PC-3 (cell line): ENCODE data around the gene GIPC3.

Source experiments
- CTCF ChIP-seq: fragments of 300-600 bp; sonication (generic); conservative IDR thresholded peaks from 2 replicates; pipeline ENCODE4 v1.5.1; 2017; ENCODE audit warnings: antibody characterized with exemption, low read depth, mild to moderate bottlenecking, low read length
- EZH2 ChIP-seq: fragments of 300-600 bp; sonication (generic); IDR thresholded peaks from one replicate; pipeline ENCODE4 v1.6.1; 2017; ENCODE audit warnings: antibody characterized with exemption, mild to moderate bottlenecking, low read length; ENCODE audit not compliant: unreplicated experiment

DNA sequence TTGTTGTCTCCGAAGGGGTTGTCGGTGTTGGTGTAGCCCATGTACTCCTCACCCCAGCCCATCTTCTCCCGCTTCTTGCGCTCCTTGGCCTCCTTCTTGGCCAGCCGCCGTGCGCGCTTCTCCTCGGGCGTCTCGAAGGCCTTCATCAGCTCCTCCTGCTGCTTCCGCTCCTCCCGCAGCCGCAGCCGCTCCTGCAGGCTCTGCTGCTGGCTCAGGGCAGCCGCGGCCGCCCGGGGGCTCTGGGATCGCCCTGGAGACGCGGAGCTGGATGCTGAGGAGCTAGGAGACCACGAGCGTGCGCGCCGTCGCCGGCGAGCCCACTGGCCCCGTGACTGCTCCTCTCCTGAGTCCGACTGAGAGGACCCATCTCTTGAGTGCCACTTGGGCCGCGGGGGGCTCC lies 38.4 kb downstream of the GIPC3 start:
- TF ChIP-seq CTCF (no peak), EZH2 (no peak)
